GM12801 (cell line): Measurements from ENCODE around the gene RSPH1.

Experiments used
- CTCF ChIP-seq: IDR thresholded peaks from one replicate; pipeline ENCODE4 v1.5.1; 2011; ENCODE audit warnings: control low read depth; ENCODE audit not compliant: insufficient read length; ENCODE audit errors: extremely low read depth

The RSPH1 gene

GRCh38 chr21:42530167-42530518 is 34.1 kb upstream of the RSPH1 start:
- no peak for TF ChIP-seq CTCF

GRCh38 chr21:42527489-42528158 is 31.6 kb upstream of the RSPH1 start:
- no peak for TF ChIP-seq CTCF

GRCh38 chr21:42527127-42527488 is 31.1 kb upstream of the RSPH1 start:
- TF ChIP-seq CTCF = no peak

- no peak for TF ChIP-seq CTCF
Observed at GRCh38 chr21:42526379-42526727, 30.3 kb upstream of the RSPH1 start.

- TF ChIP-seq CTCF = no peak
Observed at GRCh38 chr21:42525676-42526378, 29.8 kb upstream of the RSPH1 start.

GRCh38 chr21:42525029-42525581 is 29.1 kb upstream of the RSPH1 start:
- TF ChIP-seq CTCF = no peak

GRCh38 chr21:42524341-42525028 is 28.5 kb upstream of the RSPH1 start:
- TF ChIP-seq CTCF = no peak
